OCI-LY1 (cell line): ENCODE measurements around the gene ALOX15B.

Experiments
- CTCF ChIP-seq: fragments of 200-600 bp; sonication (generic), shearing (Covaris generic); IDR thresholded peaks from 2 replicates; pipeline ENCODE4 v1.5.1; 2017; ENCODE audit warnings: mild to moderate bottlenecking, antibody characterized with exemption, low read length, moderate library complexity, mixed read lengths
- EZH2 ChIP-seq: fragments of 200-600 bp; sonication (generic), shearing (Covaris generic); IDR thresholded peaks from 2 replicates; pipeline ENCODE4 v1.8.0; 2017; ENCODE audit warnings: borderline replicate concordance, mixed run types, mild to moderate bottlenecking, antibody characterized with exemption, low read length, moderate library complexity, mixed read lengths

- TF ChIP-seq CTCF (no peak), EZH2 (no peak)
These were observed 45.4 kb downstream of the ALOX15B start for GRCh38 chr17:8084250-8084649.
